Activated T-cell treated with anti-CD3 and anti-CD28 coated beads, Interleukin-2, amount 50 U/mL, for 1 hour (primary cell): Measurements from ENCODE around the gene ATXN10.
"Not testable (repeated sequence)": the region's sequence is repeated elsewhere in the genome, so short reads cannot be mapped to it uniquely, and the experiment has no call there.

Source experiments
- DNase-seq: peaks from one replicate; pipeline ENCODE4 v3.0.0-alpha.2; 2020

ATXN10 gene

DNA sequence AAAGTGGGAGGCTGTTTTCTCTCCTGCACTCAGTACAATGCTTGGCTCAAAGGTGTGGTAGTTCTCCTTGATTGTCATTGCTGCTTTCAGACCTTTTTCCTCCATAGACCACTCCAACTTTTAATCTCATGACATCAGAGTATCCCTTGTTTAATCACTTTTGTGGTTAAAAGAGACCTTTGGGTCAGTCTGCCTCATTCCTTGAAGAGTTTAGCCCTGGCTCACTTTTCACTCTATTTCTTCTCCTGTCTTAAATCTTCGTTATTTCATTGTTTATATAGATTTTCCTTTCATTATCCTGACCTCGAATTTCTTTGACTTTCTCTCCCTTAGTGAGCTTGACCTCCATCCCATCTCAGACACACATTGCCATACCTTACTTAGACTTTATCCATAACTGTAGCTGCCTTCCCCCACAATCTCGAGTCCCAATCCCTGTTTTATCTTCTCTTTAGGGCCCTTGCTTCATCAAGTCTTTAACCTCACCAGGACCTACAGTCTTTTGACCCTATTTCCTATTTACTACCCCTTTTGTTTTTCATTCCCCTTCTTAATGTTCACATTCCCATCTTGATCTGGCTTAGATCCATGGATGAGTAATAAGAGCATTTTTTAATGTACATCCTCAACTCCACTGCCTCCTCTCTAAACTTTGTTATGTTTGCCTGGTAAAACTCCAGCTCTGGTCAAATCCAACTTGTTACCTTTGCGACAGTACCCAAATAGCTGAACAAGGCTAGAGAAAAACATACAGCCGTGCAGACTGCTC lies 9.5 kb downstream of the ATXN10 start:
- no peak for DNase-seq

DNA sequence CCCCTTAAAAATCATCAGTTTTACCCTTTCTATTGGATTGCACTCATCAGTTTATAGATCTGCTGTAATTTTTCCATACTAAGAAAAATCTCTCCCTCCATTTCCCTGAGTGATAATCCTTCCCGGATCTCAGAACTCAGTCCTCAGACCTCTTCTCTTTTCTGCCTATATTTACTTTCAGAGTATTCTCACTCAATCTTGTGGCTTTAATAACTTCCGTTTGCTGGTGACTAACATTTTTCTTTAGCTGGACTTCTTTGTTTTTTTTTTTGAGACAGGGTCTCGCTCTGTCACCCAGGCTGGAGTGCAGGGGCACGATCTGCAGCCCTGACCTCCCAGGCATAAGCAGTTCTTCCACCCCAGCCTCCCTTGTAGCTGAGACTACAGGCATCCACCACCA lies 10.4 kb downstream of the ATXN10 start:
- DNase-seq: no peak

DNA sequence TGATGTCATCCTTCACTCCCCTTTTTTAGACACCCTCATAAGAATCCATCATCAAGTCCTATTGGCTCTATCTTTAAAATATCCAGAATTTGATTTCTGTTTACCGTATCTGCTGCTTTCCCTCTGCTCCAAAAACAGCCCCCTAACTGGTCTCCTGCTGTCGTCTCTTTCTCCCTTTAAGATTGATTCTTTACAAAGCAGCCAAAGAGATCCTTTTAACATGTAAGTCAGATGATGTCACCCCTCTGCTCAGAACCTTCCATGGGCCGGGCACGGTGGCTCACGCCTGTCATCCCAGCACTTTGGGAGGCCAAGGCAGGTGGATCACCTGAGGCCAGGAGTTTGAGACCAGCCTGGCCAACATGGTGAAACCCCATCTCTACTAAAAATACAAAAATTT lies 11.1 kb downstream of the ATXN10 start:
- DNase-seq: not testable (repeated sequence)

DNA sequence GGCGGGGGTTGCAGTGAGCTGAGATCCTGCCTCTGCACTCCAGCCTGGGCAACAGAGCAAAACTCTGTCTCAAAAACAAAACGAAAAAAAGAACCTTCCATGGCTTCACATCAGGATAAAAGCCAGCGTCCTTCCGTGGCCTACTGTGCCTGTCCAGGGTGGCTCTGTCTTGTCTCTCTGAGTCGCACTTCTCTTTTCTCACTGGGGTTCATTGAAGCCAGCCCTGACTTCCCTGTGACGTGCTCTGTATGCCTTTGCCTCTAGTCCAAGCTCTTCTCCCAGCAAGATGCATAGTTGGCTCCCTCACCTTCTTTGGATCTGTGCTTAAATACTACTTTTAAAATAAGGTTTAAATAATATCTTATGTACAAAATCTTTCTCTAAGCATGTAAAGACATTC lies 11.6 kb downstream of the ATXN10 start:
- no peak for DNase-seq

DNA sequence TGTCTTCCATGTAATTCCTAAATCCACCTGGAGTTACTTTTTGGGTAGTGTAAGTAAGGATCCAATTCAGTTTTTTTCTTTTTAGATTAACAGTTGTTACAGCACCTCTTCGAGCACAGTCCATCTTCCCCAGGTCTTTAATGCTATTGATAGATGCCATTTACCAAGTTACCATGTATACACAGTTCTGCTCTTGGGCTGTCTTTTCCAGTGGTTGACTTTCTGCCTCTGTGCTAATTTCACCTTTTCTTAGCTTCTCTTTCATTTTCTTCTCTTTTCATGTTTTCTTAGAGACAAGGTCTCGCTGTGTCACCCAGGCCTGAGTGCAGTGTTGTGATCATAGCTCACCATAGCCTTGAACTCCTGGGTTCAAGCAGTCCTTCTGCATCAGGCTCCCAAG lies 12.0 kb downstream of the ATXN10 start:
- DNase-seq: no peak

DNA sequence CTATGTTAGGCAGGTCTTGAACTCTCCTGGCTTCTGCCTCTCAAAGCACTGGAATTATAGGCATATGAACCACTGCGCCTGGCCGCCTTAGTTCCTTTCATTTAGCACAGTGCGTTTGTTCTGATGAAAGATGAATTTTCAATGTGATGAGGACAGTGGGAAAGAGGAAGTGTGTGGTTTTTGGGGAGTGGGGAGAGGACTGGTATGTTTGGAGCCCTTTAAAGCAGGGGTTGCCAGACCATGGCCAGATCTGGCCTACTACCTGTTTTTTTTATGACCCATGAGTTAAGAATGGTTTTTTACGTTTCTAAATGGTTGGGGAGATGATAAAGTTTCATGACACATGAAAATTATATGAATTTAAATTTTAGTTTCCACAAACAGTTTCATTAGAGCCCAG lies 12.5 kb downstream of the ATXN10 start:
- DNase-seq: no peak

DNA sequence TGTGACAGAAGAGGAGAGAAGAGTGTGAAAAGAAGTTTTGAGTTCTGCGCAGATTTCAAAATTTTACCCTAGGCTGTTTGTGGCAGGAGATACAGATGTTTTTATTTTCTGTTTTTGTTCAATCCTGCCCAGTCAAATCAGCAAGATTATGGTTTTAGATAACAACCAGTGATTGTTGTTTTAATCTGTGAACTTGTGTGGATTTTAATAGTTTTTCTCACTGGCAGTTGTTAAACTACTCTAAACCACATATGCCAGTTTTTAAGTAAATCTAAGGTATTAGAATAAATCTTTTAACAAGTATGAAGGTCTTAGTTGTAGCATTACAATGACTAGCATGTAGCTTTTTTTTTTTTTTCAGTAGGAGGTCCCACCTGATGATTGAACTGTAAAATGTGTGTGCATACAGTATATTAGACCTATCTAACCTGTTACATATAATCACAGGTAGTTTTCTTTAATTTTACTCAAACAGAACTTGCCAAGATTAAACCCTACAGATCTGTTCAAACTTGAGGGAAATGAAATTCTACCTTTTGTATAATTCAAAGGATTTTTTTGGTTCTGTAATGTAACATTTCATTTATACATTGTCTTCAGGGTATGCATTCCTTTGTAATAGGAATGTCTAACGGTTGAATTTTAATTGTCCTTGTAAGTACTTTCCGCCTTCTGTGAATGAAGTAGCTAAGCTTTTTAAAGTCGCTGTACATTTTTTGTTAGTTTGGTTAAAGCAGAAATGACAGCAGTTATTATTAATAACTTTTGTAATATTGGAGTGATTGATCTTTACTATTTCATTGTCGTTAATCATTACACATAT lies 13.3 kb downstream of the ATXN10 start:
- no peak for DNase-seq

DNA sequence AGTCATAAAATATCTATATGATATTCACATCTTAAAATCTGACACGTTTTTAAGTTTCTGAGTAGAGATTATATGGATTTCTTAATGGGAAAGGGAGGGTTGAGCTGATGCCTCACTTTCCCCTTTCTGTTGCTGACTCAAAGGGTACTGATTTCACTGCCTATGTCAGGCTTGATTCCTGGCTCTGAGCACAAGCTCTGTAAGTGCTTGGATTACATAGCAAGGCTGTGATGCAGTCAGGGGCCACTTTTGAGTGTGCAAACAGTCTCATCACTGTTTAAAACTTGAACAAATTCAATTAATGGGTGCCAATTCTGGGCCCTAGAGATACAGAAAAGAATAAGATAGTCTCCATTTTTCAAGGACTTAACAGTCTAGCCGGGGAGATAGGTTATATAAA lies 14.4 kb downstream of the ATXN10 start:
- DNase-seq: no peak

DNA sequence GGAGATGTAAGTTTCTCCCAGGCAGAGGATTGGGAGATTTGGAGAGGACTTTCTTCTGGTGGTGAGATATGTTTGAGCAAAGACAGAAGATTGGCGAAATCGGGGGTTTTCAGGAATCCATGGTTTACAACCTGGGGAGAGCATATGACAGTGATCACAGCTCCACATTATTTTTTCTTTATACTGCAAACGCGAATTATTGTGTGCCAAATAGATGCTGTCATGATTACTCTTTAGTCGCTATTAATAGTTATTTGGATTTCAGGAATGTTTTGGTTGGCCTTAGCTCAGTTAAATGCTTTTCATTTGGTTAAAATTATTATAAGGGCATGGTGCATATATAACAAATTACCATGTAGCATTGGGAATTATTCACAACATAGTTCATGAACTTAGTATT lies 15.2 kb downstream of the ATXN10 start:
- no peak for DNase-seq

DNA sequence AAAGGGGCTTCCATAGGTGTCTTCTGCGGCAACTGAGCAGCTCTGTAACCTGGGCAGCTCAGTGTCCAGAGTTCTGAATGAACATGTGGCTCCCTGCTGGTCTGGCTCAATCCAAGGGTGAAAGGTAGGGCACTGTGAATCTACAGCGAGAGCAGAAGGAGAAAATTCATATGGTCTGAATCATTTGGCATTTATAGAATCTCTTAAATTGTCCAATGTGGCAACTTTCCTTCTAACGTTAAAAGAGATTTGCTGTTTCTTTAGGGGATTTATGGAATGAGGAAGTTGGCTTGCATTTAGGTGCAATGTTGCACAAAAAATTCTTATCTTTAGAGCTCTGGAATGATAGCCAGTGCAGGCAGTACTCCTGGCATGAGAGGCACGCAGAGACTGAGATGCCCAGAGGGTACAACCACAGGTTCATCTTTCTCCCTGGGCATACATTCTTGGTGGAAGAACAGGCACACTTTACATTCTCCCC lies 17.0 kb downstream of the ATXN10 start:
- no peak for DNase-seq

DNA sequence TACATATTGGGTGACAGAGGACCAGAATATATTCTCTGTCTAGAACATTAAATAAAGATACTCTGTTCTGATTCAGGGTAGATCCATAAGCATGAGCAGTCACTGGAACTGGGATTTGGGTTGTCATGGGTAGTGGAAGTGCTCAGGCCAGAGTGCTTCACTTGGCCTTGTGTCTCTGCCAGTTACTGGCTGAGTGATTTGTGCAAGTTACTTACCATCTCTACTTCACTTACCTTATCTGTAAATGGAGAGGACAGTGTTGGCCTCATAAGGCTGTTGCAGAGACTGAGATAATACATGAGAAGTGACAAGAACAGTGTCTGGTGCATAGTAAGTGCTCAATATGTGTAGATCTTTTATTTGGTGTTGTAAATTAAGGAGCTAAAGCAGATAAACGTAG lies 17.6 kb downstream of the ATXN10 start:
- no peak for DNase-seq

DNA sequence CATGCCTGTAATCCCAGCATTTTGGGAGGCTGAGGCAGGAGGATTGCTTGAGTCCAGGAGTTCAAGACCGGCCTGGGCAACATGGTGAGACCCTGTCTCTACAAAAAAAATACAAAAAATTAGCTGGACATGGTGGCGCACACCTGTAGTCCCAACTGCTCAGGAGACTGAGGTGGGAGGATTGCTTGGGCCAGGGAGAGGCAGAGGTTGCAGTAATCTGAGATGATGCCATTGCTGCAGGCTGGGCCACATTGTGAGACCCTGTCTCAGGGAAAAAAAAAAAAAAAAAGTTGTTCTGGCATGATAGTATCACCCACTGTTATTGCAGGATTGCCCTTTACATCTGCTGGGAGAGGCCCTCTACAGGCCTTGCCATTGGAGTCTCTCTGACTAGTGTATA lies 18.4 kb downstream of the ATXN10 start:
- no peak for DNase-seq

DNA sequence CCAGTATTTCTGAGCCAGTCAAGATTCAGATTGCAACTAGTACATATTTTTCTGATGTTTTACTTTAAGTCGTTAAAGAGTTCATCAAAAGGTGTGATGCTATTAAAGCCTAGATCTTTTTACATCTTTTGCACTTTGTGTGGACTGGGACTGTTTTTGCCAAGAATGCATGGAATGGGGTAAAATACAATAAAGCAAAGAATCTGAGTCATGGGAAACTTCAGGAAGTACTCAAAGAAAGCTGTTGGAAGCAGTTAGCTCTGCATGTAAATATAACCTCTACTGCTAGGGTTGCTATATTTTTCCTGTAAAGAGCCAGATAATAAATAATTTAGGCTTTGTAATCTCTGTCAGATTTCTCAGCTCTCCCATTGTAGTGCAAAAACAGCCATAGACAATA lies 20.9 kb downstream of the ATXN10 start:
- no peak for DNase-seq

DNA sequence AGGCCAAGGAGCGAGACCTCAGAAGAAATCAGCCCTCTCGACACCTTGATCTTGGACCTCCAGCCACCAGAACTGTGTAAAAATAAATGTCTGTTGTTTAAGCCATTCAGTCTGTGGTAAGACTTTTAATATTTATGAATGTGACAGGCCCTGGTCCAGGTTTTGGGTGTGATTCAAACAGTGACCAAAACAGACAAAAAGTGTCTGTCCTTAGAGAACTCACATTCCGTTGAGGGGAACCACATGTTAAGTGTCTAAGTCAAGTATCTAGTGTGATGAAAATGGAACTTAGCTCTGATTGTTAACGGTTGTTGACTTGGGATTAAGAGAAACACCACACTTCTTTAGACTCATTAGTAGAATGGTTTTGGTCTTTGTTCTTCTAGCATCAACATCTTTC lies 22.2 kb downstream of the ATXN10 start:
- no peak for DNase-seq

DNA sequence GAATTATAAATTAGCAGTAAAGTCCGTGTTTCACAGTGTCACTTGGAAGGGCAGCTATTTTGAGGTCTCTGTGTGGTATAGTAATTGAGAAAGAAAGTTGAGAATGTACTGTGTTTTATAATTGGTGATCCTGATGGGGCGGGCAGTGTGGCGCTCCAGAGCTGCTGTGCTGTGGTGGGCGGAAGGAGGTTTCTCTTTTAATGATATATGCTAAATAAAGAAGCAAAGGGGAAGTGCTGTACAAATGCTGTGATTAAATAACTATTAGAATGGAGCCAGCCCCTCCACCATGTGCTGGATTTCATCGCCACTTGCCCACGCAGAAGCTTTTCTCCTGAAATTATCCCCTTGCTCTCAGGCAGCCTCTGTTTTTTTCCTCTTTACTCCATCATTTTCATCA lies 24.6 kb downstream of the ATXN10 start:
- no peak for DNase-seq

DNA sequence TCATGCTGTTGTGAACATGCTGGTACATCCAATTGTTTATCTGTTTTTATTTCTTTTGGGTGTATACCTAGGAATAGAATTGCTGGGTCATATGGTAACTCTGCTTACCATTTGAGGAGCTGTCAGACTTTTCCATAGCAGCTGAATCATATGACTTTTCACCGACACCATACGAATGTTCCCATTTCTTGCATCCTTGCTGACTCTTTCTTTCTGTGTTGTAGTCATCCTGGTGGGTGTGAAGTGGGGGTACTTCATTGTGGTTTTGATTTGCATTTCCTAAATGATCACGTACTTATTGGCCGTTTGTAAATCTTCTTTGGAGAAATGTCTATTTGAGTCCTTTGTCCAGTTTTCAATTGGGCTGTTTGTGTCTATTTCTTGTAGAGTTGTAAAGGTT lies 26.5 kb downstream of the ATXN10 start:
- no peak for DNase-seq

DNA sequence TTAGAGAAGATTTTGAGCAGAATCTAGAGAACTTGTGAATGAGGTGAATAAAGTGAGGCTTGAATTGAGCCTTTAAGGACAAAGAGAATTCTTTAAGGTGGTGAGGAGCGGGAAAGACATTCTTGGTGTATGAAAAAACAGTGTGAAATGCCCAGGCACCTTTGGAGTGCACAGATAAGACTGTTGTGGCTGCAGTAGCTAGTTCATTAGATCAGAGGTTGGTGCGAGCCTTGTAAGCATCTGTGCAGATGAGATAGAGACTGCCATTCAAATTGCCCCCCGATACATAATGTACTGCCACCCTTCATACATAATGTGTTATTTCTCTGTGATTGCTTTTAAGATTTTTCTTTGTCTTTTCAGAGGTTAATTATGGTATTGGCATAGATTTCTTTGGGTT lies 31.3 kb downstream of the ATXN10 start:
- DNase-seq: no peak

DNA sequence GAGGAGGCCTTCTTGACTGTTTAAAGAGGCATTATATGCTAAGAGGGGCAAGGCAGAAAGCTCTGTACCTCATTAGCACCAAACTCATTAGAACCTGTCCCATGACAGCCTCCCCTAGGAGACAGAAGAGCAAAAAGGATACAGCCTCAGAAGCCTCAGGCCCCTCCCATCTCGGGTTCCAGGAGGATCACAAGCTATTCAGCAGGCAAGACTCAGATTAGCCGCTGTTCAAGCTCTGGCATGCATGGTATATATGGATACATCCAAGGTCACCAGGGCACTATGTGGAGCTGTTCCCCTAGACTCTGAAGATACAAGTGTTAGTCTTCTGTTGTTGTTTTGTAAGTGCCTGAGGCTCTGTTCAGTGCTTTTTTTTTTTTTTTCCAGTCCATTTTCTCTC lies 32.1 kb downstream of the ATXN10 start:
- no peak for DNase-seq

DNA sequence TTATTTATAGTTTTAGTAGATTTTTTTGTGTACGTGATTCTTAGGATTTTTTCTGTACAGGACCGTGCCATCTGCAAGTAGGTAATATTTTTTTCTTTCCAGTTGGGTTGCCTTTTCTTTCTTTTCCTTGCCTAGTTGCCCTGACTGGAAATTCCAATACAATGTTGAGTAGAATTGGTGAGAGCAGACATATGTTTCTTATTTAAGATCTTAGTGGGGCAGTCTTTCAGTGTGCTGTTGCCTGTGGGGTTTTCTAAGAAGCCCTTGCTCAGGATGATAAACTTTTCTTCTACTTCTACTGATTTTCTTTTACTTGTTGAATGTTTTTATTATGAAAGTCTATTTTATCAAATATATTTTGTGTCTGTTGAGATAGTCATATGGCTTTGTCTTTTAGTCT lies 33.0 kb downstream of the ATXN10 start:
- DNase-seq: no peak

DNA sequence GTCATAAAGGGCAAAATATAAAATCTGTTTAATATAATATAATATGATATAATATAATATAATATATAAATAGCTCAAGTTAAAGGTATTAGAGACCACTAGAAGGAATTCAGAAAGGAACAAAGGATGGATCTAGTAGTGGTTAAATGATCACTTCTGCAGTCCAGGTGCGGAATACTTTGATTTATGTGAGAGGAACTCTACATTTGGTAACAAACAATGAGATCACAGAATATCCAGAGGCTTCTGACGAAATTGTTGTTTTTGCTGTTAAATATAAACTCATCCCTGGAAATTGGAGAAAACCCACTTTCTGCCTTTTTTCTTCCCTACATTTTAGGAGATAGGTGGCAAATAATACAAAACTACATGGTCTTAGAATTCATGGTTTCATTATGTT lies 36.0 kb downstream of the ATXN10 start:
- no peak for DNase-seq

DNA sequence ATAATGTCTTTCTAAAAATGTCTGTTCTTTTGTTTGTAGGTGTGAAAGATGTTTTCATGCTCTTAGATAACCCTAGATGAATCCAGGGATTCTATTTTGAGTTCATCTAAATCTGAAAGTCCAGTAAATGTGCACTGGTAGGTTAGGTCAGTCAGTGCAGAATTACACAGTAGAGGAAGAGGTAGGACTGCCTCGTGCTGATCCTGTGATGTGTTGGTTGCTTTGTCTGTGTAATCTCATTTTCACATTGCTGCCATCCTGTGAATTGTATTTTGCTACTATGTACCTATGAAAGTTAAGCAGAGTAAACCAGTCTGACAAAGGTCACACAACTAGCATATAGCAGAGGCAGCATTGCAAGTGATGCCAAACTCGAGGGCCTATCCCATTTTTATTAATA lies 36.5 kb downstream of the ATXN10 start:
- no peak for DNase-seq

DNA sequence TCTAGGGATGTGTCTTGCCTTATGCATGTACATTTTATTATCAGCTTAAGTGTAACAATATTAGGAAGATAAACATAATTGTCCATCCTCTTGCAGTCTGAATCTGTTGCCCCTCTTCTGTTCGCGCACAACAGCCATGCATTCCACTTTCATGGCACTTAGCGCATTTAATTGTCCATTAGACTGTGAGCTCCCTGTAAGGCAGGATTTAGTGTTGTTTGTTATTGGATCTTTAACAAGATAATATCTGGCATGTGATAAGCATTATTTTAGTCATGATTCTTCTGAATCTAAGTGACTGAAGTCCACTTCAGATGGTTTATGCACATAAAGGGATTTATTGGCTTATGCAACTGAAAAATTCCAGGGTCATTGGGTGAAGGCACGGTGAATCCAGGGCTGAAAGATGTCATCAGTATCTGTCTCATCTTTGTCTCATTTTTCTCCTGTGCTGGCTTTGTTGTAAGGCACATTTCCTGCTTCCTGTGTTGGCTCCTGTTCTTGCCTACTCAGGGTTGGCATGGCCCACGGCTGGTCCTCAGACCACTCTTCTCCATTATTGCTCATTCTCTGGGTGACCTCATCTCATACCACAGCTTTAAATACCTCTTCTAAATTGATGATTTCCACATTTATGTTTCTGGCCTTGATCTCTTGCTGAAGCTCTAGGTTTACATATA lies 37.6 kb downstream of the ATXN10 start:
- DNase-seq: no peak

DNA sequence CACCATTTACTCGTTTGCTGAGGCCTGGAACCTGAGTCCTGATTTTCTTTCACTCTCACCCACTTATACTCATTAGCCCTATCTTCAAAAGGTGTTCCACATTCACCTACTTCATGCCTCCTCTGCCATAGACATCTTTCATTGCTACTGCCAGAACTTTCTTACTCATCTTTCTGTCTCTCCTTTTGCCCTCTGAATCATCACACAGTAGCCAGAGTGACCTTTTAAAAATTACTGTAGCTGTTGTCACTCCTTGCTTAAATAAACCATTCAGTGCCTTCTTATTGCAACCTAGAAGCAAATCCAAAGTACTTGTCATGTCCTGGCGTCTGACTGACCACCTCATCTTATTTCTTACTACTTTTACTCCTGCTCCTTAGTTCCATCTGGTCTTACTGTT lies 38.2 kb downstream of the ATXN10 start:
- DNase-seq: no peak

DNA sequence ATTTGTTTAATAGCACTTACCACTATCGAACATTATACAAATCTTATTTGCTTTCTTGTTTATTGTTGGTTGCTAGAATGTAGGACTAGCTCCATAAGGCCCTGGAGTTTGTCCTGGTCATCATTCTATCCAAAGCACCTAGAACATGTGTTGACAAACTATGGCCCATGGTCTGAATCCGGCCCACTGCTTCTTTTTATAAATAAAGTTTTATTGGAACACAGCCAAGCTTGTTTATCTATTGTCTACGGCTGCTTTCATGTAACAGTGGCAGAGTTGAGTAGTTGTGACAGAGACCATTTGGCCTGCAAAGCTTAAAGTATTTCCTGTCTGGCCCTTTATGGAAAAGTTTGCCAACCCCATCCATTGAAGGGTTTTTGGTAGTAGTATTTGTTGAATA lies 38.8 kb downstream of the ATXN10 start:
- no peak for DNase-seq
